ENCODE data around the gene PIP5K1B.

Gene PIP5K1B

GRCh38 chr9:68740561-68740960 is 35.5 kb downstream of the PIP5K1B start:
- no peak for DNase-seq

DNA sequence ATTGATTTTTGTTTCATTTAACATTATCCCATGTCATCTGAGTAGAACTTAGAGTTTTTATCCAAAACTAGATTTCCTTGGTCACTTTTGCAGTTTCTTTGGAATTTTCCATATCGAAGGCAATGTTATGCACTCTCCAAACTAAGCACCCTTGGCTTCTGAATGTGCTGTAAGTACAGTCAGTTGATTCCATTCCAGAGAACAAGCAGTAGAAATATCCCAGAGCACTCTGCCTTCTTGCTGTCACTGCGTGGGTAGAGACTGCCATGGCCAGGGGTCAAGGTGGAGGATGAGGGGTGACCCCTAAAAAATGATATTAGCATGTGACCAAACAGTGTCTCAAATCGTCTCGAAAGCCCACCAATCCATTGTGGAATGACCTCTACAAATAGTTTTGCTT is 36.2 kb downstream of the PIP5K1B start:
- DNase-seq, result no peak

GRCh38 chr9:68741704-68742332 is 36.8 kb downstream of the PIP5K1B start:
- no peak for DNase-seq

DNA sequence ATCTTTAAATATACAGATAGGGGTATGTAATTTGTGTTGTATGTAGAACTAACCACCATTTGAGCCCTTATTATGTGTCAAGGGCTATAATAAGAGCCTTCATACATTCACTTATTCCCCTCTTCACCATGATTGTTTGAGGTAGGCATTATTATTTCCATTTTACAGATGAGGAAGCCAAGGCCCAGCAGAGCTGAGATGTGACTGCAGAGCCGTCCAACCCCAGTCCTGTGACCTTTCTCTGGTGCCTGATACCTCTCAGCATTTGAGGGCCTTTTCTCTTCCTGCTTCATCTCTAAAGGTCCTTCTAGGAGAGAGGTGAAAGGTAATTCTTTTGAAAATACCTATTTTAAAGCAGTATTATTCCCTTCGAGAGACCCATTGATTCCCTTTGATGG is 37.3 kb downstream of the PIP5K1B start:
- no peak for DNase-seq

GRCh38 chr9:68744426-68744825 is 39.4 kb downstream of the PIP5K1B start:
- DNase-seq, result no peak

- DNase-seq, result no peak
These were observed 41.5 kb downstream of the PIP5K1B start for GRCh38 chr9:68746525-68746924.

GRCh38 chr9:68747043-68747533 is 42.0 kb downstream of the PIP5K1B start:
- no peak for DNase-seq

DNA sequence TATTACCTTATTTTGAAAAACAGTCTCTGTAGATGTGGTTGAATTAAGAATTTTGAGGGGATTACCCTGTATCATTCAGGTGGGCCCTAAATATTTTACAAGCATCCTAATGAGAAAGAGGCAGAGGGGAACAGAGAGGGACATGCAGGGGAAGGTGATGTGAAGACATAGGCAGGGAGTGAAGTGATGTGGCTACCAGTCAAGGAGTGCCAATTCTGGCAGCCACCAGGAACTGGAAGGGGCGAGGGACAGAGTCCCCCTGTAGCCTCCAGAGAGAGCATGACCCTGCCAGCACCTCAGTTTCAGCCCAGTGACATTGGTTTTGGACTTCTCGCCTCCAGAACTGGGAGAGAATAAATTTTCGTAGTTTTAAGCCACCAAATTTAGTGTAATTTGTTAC is 44.1 kb downstream of the PIP5K1B start:
- no peak for DNase-seq

- DNase-seq, result no peak
These were observed 44.6 kb downstream of the PIP5K1B start for GRCh38 chr9:68749579-68750159.

DNA sequence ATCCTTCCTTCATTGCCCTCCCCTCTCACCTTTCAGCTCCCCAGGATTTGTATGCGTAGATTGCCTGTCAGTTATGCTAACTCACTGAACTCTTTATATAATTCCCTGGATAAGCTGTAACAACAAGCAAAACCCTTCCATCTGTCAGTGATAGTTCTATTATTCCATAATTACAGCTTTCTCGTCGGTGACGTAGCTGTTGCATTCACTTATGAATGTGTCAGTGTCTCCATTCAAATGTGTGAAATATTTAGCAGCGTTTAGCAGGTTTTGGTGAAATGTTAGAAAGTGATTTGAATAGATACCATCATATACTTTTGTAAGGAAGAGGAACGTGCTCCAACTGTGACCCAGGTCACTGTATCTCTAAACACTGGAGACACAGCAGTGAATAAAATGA is 45.2 kb downstream of the PIP5K1B start:
- DNase-seq, result no peak

GRCh38 chr9:68750786-68751185 is 45.7 kb downstream of the PIP5K1B start:
- peak in 1 of 2 experiments; percentile 0 for DNase-seq

GRCh38 chr9:68751556-68751955 is 46.5 kb downstream of the PIP5K1B start:
- no peak for DNase-seq

DNA sequence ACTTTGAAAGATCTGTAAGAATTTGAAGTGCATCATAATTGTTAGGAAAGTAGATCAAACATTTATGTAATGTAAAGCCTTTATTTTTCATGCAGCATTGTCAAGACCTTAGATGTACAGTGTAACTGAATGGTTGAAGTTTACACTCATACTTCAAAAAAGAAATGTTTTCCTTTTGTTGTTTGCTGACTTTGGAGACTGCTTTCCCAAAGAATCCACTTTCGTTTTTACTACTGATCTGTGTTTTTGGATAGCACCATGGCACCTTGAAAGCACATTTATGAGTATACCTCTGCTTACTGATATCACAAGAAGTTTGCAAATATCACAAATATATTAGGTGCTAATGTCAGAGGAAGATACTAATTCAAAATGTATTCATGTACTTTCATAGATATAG is 50.0 kb downstream of the PIP5K1B start:
- DNase-seq, result no peak

DNA sequence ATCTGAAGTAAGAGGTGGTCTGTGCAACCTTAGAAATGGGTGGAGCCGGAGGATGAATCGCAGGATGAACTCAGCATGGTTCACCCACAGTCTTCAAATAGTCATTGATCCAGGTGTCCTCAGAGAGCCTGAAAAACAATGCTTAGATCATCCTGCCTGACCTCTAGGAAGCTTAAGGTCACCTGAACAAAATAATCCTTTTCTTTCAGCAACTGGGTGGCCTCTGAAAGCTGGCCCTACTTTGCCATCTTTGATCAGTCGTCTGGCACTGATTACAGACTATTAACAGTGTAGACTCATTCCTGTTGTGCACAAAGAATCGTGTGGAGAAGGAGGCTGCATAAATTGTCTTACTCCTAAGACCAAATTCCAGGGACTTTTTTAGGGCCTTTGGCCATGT is 50.7 kb downstream of the PIP5K1B start:
- no peak for DNase-seq

GRCh38 chr9:68759981-68760673 is 55.1 kb downstream of the PIP5K1B start:
- DNase-seq, result no peak

- no peak for DNase-seq
These were observed 55.8 kb downstream of the PIP5K1B start for GRCh38 chr9:68760674-68761333.

- DNase-seq, result no peak
These were observed 57.5 kb downstream of the PIP5K1B start for GRCh38 chr9:68762570-68762969.

DNA sequence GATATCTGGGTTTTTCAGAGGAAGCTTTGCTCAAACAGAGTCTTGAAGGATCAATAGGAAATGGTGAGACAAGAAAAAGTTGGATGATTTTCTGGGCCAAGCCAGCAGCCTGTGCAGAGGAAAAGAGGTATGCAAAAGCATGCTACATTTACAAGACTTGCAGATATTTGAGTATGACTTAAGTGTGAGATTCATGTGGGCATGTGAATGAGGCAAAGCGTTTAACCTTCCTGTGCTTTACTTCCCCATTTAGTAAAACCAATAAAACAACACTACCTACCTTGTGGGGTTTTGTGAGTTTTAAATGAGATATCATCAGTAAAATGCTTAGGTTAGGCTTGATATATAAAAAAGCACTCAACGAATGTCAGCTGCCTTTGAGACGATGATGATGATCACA is 58.1 kb downstream of the PIP5K1B start:
- DNase-seq, result no peak

DNA sequence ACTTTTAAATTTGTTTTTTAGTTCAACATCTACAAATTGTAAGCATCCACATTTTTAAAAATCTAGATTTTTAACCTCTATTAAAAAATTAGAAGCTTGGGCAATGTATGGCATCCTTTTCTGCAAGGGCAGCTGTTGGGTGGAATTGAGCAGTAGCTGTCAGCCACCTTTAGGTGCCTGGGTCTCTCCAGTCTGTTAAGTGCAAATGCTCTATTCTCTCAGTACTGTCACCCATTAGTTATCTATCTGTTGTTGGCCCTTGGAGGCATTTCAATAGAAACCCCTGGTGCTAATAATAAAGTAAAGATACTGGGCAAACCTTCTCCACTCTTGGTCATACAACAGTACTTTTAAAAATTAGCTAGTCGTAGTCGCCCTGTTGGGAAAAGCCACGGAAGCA is 63.6 kb downstream of the PIP5K1B start:
- no peak for DNase-seq

- DNase-seq, result no peak
These were observed 64.8 kb downstream of the PIP5K1B start for GRCh38 chr9:68769852-68770251.

- DNase-seq, result no peak
These were observed 66.3 kb downstream of the PIP5K1B start for GRCh38 chr9:68771376-68771775.

DNA sequence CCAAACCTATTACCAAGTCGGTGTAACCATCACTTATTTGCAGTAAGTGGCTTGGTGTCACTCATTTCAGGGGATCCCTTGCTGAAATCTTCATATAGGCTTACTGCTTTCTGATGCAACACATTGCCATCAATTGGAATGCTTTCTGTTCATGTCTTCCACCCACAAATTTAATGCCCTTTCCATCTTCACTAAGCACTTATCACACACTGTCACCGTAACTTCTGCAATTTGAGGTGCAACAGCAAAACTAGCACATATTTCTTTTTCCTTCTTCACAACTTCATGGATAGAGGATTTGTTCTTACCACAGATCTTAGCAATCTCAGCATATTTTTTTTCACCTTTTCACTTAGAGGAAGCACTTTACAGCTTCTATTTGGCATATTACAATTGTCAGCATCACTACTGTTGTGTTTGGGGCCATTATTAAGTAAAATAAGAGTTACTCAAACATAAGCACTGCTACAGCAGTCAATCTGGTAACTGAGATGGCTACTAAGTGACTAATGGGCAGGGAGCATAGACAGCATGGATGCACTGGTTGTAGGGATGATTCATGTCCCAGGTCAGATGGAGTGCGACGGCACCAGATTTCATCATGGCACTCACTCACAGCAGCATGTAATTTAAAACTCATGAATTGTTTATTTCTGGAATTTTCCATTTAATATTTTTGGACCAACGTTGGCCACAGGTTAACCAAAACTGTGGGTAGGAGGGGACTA is 70.1 kb downstream of the PIP5K1B start:
- no peak for DNase-seq
